Measurements from ENCODE around the gene ESPL1. TPM values are rescaled to one million over a fixed set of nuclear protein-coding genes. Genes with fewer than 3 reads are reported as not detected.

ESPL1 gene
- total RNA-seq, 2 experiments from 2014 or later, result 78.2 to 121 TPM

DNA sequence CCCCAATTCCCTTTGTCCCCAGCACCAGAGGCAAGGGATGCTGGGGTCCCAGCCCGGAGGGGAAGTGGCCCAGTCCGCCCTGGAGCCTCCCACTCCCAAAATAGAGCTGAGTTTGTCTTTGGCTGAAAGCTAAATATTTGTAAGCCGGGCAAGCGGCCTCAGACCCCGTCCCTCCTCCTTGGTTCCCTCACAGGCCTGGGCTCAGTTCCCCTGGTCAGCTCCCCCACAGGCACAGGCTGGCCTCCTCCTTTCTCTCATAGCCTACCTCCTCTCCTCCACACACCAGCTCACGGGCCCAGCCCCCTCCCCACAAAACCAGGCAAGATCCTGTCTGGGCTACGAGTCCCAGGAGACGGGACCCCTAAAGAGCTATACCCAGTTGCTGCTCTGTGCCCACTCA is 66.7 kb downstream of the ESPL1 start:
- DNase-seq (ENCODE audit: low spot score), result no peak
- H3K4me3 ChIP-seq (ENCODE audit: low read depth, low read length, poor library complexity, severe bottlenecking), result no peak overlapping the region
- intact Hi-C loops (cut with micrococcal nuclease; ENCODE audit: unreplicated experiment), result no loop called here
- TF ChIP-seq EZH2phosphoT487 (IDR thresholded peaks at IDR 0.05; ENCODE audit: borderline replicate concordance, low read depth, low read length), result no peak
- no peaks in the 10 kb centered on the region for H3K9me3 ChIP-seq (ENCODE audit: low read length)
- H3K9me2 ChIP-seq (ENCODE audit: insufficient read depth, low read length), result no peaks in the 10 kb centered on the region
- no peaks in the 10 kb centered on the region for H4K20me1 ChIP-seq (ENCODE audit: insufficient read depth, low read length)
- H2AFZ ChIP-seq (ENCODE audit: low read length), result no peak overlapping the region
- ChIA-PET CTCF (ENCODE audit: unreplicated experiment) (no interaction called here), POLR2A (interaction anchor here (0.8 to 1.0 kb wide), 2 partner anchors 11 to 45 kb away, joined by 3 to 4 read pairs; partner anchors contain the start of gene SP1)
- H3K36me3 ChIP-seq (ENCODE audit: insufficient read depth, low read length), result no peaks in the 10 kb centered on the region
- H3K79me2 ChIP-seq (ENCODE audit: insufficient read depth, low read depth, low read length), result no peaks in the 10 kb centered on the region
- BruUV-seq (replicated peaks), result no TSS peak
- no peak overlapping the region for H3K4me2 ChIP-seq (ENCODE audit: low read length)
- H3K4me1 ChIP-seq (ENCODE audit: insufficient read depth, low read length, poor library complexity, severe bottlenecking), result no peaks in the 10 kb centered on the region
- H3K27ac ChIP-seq (ENCODE audit: low read depth, low read length, poor library complexity, severe bottlenecking), result no peak overlapping the region

DNA sequence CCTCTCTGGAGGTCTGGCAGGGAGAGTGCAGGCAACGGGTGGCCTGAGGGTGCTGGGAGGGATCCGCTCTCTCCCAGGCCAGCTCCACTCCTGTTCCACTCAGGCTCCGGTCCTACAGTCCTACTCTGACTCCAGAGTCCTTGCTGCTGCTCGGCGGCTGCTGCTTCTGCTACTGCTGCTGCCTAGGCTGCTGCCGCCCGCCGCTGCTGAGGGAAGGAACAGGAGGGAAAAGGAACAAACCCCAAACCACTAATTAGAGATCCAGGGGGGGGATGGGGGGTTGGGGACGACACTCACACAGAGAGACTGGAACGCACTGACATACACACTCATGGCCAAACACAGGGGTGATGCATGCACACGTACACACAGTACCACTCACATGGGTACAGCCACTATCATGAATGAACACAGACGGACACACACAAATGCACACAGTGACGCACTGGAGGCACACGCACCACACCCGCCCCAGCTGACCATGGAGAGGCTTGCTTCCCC is 68.1 kb downstream of the ESPL1 start, which contains the start of gene SP7:
Gene SP7, minus strand, starts transcription at position 174 of the 501 bp plus-strand sequence. CDS start 708 bp downstream, outside the sequence.
- no peaks in the 10 kb centered on the region for H4K20me1 ChIP-seq (ENCODE audit: insufficient read depth, low read length)
- no peaks in the 10 kb centered on the region for H3K36me3 ChIP-seq (ENCODE audit: insufficient read depth, low read length)
- H3K79me2 ChIP-seq (ENCODE audit: insufficient read depth, low read depth, low read length), result no peaks in the 10 kb centered on the region
- no peak for DNase-seq (ENCODE audit: low spot score)
- H3K27ac ChIP-seq (ENCODE audit: low read depth, low read length, poor library complexity, severe bottlenecking), result no peak within 1 kb of the TSS
- TF ChIP-seq CTCF (conservative IDR thresholded peaks at IDR 0.05; ENCODE audit: low read length) (no peak), EZH2phosphoT487 (IDR thresholded peaks at IDR 0.05; ENCODE audit: borderline replicate concordance, low read depth, low read length) (no peak)
- ChIA-PET CTCF (ENCODE audit: unreplicated experiment) (interaction anchor here (1.0 kb wide), 1 partner anchor 9 kb away, joined by 3 read pairs; no protein-coding TSS in a partner anchor), POLR2A (interaction anchor here (0.6 kb wide), 1 partner anchor 52 kb away, joined by 3 read pairs; no protein-coding TSS in a partner anchor)
- H3K9me2 ChIP-seq (ENCODE audit: insufficient read depth, low read length), result no peaks in the 10 kb centered on the region
- no peak within 1 kb of the TSS for H3K4me3 ChIP-seq (ENCODE audit: low read depth, low read length, poor library complexity, severe bottlenecking)
- H3K4me2 ChIP-seq (ENCODE audit: low read length), result no peak within 1 kb of the TSS
- no peaks in the 10 kb centered on the region for H3K9me3 ChIP-seq (ENCODE audit: low read length)
- BruUV-seq (replicated peaks), result no TSS peak
- intact Hi-C loops (cut with micrococcal nuclease; ENCODE audit: unreplicated experiment), result no loop called here
- no peaks in the 10 kb centered on the region for H3K4me1 ChIP-seq (ENCODE audit: insufficient read depth, low read length, poor library complexity, severe bottlenecking)
- no peak within 1 kb of the TSS for H2AFZ ChIP-seq (ENCODE audit: low read length)

DNA sequence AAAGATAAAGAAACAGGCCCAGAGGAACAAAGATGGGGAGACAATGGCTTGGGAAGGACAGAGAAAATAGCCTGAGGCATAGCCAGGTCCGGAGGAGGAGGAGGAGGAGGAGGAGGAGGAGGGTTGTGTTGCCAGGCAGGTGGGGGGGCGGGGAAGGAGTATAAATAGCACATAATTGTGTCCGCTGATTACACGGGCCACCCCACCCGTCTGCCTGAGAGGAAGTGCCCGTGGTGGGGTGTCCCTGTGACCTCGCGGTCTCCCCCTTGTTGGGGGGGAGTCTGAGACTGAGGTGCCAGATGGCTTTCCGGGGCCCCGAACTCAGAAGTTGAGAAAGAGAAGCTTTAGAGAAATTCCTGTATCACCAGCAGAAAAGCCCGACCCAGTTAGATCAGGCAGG is 69.9 kb downstream of the ESPL1 start:
- DNase-seq (ENCODE audit: low spot score), result no peak
- CTCF ChIA-PET (ENCODE audit: unreplicated experiment), result no interaction called here
- TF ChIP-seq EZH2phosphoT487 (IDR thresholded peaks at IDR 0.05; ENCODE audit: borderline replicate concordance, low read depth, low read length), result no peak
- TF ChIP-seq CTCF (conservative IDR thresholded peaks at IDR 0.05; ENCODE audit: low read length), result no peak
- Histone ChIP-seq H3K27ac (ENCODE audit: low read depth, low read length, poor library complexity, severe bottlenecking) (no peak overlapping the region), H2AFZ (ENCODE audit: low read length) (no peak overlapping the region), H3K36me3 (ENCODE audit: insufficient read depth, low read length) (no peaks in the 10 kb centered on the region), H3K4me1 (ENCODE audit: insufficient read depth, low read length, poor library complexity, severe bottlenecking) (no peaks in the 10 kb centered on the region), H3K4me2 (ENCODE audit: low read length) (no peak overlapping the region), H3K9me3 (ENCODE audit: low read length) (no peaks in the 10 kb centered on the region), H3K4me3 (ENCODE audit: low read depth, low read length, poor library complexity, severe bottlenecking) (no peak overlapping the region), H3K9me2 (ENCODE audit: insufficient read depth, low read length) (no peaks in the 10 kb centered on the region), H4K20me1 (ENCODE audit: insufficient read depth, low read length) (no peaks in the 10 kb centered on the region), H3K79me2 (ENCODE audit: insufficient read depth, low read depth, low read length) (no peaks in the 10 kb centered on the region)
- intact Hi-C loops (cut with micrococcal nuclease; ENCODE audit: unreplicated experiment), result no loop called here
- POLR2A ChIA-PET, result interaction anchor here (0.6 kb wide), 1 partner anchor 138 kb away, joined by 6 read pairs; no protein-coding TSS in a partner anchor
- no TSS peak for BruUV-seq (replicated peaks)

Measured in OCI-LY7 (cell line).